Measurements from ENCODE around the gene SYNE2.

DNA sequence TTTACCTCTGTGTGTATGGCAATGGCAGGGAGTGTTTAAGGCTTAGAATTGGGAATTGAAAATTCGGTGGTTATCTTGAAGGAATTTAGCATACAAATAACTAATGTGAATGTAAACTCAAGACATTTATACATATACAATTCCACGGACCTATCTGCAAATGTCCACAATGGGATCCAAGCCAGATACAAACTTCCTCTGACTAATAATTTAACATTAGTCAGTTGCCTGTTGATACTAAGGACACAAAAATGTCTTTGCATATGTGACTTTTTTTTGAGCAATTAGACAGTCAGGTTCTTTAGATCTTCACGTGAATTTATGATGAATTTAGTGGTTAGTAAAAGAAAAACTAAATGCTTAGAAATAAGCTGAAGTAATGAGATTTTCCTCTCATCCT lies 400.9 kb downstream of the SYNE2 start:
- TF ChIP-seq CTCF (IDR thresholded peaks at IDR 0.05) (no peak), EP300 (IDR thresholded peaks at IDR 0.05) (no peak)
